Measurements from ENCODE around the gene PRDM16. TPM values are rescaled to one million over a fixed set of nuclear protein-coding genes. Genes with fewer than 3 reads are reported as not detected.

Gene PRDM16
- total and polyA plus RNA-seq, 2 of the 8 experiments (the other 6 are each of a cell fraction or from before 2014, with no cell fraction given): 0.39 to 0.43 TPM

DNA sequence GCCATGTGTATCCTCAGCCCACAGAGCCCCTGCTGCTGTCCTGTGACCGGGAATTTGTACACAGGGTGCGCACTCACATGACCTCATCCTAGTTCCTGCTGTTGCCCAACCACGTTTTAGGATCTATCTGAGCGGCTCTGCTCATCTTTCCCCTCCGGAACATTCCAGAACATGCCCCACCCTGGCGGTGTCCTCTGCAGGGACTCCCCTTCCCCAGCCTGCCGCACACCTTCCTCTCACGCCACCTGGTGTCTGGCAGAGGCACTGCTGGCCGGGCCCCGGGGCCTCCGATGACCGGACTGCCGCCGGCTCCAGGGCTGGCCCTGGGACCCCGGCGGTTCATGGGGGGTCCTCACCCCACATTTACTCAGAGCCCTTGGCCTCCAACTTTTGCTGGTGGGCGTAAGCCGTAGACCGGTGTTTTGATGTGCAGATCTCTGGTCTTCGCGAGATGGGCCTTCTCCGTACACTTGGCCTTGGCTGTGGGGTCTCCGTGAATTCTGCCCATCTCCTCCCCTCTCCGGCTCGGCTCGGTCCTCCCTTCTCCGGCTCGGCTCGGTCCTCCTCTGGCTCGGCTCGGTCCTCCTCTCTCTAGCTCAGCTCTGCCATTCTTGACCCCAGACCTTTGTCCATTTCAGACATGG is 414.9 kb downstream of the PRDM16 start (continued):
- TF ChIP-seq MAFK (IDR thresholded peaks at IDR 0.05; ENCODE audit: low read depth, low read length) (no peak), JUN (IDR thresholded peaks at IDR 0.05; ENCODE audit: low read depth, low read length) (no peak), SP2 (IDR thresholded peaks at IDR 0.05; ENCODE audit: low read length) (no peak), ATF2 (IDR thresholded peaks at IDR 0.05; ENCODE audit: low read length) (peak; percentile 34; the same call in 1 of the 2 replicates), CBX5 (IDR thresholded peaks at IDR 0.05; ENCODE audit: low read depth, low read length) (no peak), EP300 (IDR thresholded peaks at IDR 0.05; ENCODE audit: borderline replicate concordance in 1 of 2, low read depth in 2 of 2, low read length in 2 of 2) (no peak), ASH2L (IDR thresholded peaks at IDR 0.05; ENCODE audit: low read length) (no peak), CTBP2 (IDR thresholded peaks at IDR 0.05; ENCODE audit: borderline replicate concordance, insufficient read depth, insufficient read length, low read length) (no peak), TAF7 (optimal IDR thresholded peaks at IDR 0.05; ENCODE audit: borderline replicate concordance, low read depth, low read length) (peak; percentile 64), GABPA (IDR thresholded peaks at IDR 0.05; ENCODE audit: borderline replicate concordance, insufficient read depth, low read length) (no peak), BRCA1 (IDR thresholded peaks at IDR 0.05; ENCODE audit: low read depth, low read length) (no peak)

All from H1 (cell line).